Kidney glomerular epithelial cell (primary cell): Measurements from ENCODE around the gene ADRM1.

ENCODE experiments used
- DNase-seq: peaks from one replicate; lab custom pipeline; 2025; lab: John Stamatoyannopoulos, UW

ADRM1 gene

DNA sequence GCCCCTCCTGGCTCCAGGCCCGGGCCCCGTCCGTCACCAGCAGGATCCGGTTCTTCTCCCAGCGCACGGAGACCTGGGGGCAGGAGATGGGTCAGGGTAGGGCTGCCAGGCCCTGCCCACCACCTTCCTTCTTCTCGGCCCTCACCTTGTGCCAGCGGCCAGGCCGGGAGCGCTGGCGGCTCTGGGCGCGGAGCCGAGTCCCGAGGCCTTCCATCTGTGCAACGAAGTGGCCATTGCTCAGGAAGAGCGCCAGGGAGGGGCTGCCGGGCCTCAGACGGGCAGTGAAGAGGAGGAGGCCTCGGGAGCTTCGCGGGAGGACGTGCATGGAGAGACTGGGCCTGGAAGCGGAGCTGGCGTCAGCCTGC lies 7.9 kb downstream of the ADRM1 start:
- DNase-seq = no peak

DNA sequence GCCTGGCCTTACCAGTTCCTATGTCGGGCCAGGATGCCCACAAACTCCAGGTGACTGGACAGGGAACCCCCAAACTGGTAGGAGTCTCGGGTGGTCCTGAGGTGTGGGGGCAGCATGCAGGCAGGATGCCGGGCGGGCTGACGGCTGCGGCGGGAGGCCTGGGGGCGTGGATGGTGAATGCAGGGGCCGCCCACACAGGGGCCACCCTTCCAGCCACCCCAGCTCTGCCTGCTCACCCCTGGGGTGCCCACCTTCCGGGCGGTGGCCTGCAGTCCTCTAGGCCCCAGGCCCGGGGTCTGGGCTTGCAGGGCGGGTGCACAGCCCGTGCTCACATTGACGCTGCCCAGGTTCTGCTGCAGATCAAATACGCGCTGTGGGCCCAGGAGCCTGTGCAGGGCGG lies 8.4 kb downstream of the ADRM1 start:
- no peak for DNase-seq

DNA sequence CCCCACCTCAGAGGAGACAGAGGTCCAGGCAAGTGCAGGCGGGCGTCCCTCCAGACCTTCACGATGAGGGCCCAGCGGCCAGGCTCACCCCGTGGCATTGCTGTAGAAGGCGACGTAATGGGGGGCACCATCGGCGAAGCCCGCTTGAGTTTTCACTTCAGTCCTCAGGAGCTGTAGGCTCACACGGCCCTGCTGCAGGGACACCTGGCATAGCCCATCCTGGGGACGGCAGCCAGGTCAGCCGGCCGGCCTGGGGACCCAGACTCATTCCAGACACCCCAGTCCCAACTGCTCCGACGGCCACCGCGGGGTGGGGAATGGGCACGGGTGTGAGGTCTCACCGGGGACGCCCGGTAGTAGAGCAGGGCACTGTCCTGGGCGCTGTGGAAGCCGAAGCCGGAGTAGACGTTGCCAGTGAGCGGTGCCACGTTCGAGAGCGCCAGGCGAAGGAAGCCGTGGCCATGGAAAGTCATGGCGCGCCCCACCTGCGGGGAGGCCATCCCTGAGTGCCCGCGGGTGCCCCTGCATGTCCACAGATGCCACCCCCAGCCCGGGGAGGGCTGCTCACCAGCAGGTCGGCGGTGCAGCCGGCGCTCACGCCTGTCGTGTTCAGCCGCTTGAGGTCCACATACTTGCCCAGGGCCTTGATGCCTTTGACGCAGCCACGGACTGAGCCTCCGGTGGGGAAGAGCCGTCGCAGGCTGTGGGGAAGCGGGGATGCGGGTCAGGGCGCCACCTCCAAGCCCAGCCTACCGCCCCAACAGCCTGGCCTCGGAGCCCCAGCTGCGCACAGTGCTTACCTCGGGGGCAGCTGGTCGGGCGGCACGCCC lies 9.2 kb downstream of the ADRM1 start:
- DNase-seq = no peak

DNA sequence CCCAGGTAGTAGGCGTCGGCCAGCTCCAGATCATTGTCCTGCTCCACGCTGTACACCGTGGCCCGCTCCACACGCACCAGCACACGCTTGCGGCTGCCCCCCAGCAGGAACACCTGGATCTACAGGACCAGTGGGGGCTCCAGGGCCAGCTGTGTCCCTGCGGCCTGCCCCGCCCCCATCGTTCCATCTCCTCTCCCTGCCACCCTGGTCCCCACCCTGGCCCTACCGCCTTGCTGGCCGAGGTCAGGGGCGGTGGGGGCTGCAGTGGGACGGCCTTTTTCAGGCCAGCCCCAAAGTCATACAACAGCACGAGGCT lies 9.8 kb downstream of the ADRM1 start:
- DNase-seq = no peak

DNA sequence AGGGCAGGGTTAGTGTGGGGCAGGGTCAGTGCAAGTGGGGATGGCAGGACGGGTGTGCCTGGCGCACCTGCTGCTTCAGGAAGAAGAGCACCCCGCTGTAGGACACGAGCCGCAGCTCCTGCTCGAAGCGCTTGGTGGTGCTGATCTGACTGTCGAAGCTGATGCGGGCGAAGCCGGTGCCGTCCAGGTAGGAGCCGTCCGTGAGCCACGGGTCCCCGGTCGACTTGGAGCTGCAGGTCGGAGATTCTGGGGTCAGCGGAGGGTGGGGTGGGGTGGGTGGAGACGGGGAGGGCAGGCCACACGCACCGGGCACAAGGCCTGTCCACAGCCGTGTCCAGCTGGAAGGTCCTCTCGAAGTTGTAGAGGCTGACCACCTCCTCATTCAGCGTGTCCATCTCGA lies 10.2 kb downstream of the ADRM1 start:
- DNase-seq = no peak

DNA sequence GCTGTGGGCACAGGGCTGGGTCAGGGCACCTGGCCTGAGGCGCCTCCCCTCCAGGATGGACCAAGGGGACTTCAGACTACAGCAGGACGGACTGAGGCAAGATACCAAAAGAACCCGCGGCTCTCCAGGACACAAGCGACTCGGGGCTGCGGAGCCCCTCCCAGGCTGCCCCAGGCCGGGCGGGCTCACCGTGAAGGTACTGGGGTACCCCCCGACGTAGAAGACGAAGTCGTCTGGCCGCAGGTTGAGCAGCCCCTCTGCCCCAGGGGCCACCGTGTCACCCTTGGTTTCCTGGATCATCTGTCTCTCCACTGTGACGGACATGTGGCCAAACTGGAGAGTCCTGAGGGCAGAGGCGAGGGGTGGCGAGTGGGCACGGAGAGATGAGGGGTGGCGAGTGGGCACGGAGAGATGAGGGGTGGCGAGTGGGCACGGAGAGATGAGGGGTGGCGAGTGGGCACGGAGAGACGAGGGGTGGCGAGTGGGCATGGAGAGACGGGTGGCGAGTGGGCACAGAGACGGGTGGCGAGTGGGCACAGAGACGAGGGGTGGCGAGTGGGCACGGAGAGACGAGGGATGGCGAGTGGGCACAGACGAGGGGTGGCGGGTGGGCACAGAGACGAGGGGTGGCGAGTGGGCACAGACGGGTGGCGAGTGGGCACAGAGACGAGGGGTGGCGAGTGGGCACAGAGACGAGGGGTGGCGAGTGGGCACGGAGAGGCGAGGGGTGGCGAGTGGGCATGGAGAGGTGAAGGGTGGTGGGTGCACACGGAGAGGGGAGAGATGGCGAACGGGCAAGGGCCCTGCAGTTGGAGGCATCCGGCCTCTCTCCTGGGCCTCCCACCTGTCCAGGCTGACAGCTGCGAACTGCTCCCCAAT lies 10.9 kb downstream of the ADRM1 start:
- DNase-seq = no peak

DNA sequence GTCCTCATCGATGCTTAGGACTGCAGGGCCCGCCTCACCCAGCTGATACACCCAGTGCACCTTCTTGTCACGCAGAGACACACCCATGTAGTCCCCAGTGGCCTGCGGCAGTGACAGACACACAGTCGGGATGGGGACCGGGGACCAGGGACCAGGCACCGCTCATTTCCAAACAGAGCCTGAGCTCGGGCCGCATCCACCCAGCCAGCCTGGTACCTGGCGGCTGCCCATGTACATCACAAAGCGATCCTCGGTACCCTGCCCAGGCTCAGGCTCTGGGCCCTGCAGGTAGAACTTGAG lies 11.5 kb downstream of the ADRM1 start:
- DNase-seq = no peak

DNA sequence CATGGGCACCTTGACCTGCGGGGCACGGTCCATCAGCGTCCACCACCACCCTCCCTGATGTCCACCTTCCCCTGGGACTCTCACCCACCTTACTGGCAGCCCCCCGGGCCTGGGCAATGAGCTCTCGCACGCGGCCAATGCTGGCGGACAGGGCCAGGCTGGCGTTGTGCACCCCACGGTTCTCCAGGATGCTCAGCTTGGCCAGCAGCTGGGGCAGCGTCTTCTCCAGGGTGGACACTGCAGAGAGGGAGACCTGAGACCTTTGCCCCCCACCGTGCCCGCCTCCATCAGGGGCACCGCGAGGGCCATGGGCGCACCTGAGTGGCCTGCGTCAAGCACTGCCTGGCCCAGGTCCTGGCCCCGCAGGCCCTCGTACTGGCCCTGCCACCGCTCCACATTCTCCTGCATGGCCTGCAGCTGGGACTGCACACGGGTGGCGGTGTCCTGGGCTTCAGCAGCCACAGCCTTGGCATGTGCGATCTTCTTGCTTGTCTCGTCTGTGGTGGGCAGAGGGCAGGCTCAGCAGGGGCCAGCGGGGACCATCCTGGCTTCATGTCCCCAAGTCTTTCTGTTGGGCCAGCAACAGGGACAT lies 12.0 kb downstream of the ADRM1 start:
- no peak for DNase-seq

DNA sequence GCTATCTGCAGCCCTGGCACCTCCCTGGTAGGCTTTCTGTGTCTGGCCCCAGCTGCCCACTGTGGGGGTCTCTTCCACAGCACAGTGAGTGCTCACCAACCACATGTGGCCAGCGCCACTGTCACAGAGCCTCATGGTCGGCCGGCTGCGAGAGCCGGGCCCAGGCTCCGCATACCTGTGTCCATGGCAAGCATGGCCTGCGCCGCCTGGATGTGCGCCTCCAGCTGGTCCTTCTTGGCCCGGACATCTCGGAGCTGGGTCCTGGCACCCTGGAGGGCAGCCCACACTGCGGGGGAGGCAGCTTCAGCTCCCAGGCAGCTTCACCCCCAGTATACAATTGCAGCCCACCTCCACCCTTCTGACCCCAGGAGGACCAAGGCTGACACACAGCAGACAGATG lies 13.0 kb downstream of the ADRM1 start:
- DNase-seq = no peak

DNA sequence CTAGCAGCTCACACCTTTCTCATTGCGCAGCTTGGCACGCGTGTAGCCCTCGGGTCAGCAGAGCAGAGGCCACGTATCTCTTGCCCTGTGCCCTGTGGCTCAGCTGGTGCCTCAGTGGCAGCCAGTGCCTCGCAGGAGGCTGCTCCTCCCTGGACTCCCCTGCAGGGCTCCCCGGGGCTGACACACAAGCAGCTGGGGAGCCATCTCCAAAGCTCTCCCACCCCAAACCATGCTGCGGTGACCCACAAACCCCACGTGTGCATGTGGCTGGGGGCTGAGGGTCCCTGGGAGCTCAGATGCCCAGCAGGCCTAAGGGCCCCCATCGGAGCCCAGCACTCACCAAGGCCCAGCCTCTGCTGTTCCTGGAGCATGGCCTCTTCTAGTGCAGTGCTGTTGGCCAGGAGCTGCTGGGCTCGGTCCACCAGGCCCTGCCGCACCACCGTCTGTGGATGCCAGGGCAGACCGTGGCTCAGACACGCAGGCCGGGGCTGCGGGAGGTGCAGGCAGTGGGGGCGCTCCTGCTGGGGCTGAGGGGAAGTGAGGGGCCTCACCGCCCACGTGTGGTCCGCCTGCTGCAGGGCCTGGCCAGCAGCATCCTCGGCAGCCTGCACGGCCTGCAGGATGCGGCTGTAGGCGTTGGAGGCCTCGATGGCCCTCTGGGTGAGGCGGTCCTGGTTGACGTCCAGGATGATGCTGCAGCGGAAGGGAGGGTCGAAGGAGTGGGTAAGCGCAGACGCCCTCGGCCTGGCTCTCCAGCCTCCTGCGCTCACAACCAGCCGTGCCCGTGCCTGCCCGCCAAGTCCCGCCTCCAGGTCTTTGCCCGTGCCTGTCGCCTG lies 13.8 kb downstream of the ADRM1 start:
- no peak for DNase-seq

DNA sequence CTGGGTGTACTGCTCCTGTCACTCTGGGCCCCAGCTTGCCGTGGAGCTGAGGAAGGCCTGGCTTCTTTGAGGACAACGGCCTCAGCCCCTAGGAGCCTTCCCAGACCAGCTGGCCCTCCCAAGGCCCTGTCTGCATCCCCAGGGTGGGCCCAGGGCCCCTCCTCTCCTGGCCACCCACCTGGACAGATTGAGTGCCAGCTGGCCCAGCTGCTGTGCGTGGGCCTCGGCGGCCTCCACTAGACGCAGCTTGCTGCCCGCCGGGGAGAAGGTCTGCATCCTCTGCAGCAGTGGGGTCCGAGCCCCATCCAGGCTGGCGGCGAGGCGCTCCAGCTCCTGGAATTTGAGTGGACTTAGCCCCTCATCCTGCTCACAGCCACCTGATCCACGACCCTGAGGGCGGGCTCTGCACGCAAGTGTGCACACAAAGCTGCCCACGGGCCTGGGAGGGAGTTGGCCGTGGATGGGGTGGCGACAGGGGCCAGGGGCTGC lies 14.4 kb downstream of the ADRM1 start:
- no peak for DNase-seq

DNA sequence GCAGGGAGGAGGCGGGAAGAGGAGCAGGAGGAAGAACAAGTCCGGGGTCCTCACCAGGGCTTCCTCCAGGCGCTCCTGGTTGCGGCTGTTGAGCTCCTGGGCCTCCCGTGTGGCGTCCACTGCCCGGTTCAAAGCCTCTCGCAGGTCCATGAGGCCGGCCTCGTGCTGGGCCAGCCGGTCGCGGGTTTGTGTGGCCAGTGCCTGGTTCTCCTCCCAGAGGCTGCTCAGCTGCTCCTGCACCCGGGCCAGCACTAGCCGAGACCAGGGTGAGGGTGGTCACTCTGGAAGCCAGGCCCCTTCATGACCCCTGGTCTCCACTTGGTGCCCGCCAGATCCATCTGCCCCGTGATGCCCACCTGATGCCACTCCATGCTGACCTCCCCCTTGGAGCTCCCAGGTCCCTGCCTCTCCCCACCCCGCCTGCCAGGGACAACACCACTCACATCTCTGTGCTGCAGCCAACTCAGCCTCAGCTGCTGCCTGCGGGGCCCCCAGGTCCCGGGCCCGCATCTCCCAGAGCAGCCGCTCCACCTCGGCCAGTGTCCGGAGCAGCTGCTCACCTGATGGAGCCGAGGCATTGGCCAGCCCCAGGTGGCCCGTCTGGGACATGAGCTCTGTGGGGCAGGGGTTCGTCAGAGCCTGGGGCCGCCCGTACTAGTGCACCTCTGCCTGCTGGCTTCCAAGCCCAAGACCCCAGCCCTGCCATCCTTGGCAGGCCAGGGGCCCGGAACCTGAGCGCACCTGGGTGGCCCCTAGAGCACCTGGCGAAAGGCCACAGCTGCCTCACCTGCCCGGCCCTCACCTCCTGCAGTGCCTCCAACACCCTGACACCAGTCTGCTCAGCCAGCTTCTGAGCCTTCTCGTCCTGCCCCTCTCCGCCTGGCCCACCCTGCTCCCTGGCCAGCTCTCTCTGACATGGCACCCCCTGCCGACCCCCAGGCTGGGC lies 15.9 kb downstream of the ADRM1 start:
- DNase-seq = no peak

DNA sequence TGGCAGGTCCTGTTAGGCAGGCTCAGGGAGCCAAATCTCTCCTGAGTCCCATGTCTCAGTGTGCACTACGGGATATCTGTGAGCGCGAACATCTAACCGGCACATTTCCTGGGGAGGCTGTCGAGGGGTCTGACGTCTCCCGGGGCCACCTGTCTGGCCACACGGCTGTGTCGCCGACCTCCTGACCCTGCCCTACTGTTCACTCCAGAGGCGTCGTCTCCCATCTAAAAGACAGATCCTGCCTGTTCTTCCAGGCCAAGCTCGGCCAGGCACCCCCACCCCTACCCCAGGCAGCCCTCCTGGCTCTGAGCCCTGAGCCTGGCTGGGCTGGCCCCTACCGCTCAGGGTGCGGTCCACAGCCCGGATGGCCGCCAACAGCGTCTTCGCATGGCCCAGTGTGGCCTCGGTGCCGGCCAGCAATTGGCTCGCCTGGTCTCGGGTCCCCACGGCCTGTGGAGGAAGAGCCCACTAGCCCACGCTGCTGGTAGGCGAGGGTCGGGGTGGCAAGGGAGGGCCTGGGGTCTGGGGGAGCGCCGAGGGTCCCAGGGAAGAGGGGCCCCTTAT lies 16.6 kb downstream of the ADRM1 start:
- DNase-seq = no peak

DNA sequence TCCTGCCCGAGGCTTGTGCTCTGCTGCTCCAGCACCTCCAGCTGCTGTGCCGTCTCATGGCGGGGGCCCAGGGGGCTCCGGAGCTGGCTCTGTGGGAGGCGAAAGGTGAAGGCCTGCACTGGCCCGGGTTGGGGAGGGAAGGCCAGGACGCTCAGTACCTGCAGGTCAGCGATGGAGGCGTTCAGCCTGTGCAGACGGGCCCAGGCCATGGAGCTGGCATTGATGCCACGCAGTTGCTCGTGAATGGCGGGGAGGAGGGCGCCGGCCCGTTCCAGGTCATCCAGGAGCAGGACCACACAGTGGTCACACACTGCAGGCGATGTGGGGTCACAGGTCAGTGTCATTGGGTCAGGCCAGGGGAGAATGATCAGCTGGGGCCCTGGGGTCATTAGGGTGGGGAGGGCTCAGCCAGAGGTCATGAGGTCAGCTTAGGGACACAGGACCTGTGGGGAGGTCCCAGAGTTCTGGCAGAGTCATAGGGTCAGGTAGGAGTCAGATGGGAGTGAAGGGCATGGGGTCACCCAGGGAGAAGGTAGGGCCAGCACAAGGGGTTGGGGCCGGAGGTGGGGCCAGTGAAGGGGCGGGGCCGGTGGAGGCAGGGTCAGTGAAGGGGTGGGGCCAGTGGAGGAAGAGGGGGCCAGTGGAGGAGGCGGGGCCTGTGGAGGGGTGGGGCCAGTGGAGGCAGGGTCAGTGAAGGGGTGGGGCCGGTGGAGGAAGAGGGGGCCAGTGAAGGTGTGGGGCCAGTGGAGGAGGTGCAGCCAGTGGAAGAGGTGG lies 18.0 kb downstream of the ADRM1 start:
- DNase-seq = no peak

DNA sequence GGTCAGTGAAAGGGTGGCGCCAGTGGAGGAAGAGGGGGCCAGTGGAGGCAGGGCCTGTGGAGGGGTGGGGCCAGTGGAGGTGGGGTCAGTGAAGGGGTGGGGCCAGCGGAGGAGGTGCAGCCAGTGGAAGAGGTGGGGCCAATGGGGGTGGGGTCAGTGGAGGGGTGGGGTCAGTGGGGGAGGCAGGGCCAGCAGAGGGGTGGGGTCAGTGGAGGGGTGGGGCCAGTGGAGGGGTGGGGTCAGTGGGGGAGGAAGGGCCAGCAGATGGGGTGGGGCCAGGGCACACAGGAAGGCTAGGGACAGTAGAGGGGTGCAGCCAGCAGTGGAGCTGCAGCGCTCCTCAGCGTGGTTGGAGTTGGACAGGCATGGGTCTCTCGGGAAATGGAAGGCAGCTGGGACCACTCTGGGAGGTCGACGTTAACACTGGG lies 18.7 kb downstream of the ADRM1 start:
- DNase-seq = no peak

DNA sequence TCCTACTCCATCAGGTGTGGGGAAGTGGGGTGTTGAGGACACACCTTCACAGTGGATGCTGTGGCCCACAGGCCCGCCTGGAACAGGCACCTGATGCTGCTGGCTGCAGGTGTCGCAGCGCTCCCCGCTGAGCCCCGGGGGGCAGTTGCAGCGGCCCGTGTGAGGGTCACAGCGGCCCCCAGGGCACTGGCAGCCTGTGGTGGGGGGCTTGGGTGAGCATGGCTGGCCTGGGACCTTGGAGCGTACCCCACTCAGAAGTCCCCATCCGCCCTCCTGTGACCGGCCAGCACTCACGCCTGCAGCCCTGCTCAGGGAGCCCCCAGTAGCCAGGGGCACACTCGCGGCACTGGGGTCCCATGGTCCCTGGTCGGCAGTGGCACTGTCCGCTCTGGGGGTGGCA lies 19.2 kb downstream of the ADRM1 start:
- DNase-seq = no peak

DNA sequence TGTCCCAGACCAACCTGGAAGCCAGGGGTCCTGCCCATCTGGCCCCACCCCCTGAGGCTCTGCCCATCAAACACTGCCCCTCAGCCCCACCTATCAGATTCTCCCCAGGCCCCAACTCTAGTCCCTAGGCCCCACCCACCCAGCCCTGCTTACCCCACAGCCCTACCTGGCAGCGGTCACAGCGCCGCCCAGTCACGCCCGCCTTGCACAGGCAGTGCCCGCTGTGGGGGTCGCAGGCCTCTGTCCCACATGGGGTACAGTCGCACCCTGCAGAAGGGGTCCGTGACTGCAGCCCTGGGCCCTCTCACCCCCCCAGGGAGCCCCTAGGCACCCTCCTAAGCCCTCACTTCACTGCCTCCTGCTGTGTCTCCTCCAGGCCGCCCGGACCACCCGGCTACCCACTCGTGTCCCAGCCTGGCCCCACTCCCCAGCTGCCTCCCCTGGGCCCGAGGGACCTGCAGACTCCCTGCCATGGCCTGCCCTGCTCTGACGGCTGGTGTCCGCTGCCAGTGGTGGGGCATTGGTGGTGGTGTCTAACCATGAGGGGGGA lies 19.8 kb downstream of the ADRM1 start:
- no peak for DNase-seq

DNA sequence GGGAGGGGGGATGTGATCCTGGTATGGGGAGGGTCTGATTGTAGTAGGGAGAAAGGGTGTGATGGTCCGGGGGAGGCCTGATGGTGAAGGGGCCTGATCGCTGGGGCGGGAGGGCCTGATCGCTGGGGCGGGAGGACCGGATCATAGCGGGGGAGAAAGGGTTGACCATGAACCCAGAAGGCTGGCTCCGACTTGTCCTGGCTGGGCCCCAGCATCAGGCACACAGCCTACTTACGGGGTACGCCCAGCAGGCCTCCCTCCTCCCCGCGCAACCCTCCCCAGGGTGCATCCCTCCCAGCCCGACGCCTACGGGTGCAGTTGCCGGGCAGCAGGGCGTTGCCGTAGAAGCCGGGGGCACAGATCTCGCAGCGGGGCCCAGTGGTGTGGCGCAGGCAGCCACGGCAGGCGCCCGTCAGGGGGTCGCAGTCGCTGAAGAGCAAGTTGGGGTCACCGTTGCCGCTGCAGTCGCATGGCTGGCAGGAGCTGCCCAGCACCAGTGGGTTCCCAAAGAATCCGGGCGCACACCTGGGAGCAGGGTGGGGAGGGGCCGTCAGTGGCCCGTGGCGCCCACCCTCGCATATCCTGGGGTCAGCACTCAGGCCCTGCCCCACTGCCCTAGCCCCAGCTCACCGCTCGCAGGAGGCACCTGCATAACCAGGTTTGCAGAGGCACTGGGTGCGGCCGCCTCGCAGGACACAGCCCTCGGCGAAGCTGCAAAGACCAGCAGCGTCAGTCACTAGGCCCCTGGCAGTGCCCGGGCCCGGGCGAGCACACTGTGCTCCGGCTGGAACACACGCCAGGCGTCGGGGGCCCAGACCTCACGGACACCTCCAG lies 20.6 kb downstream of the ADRM1 start:
- DNase-seq = no peak
